DND-41 (cell line): ENCODE measurements around the gene TAF8.

Experiments
- ATAC-seq: fragments of 200-7000 bp; cut with Tn5 transposase; 3 replicates; pipeline ENCODE4 v1.9.1; 2021; ENCODE audit warnings: low read depth; ENCODE audit not compliant: insufficient read depth
- DNase-seq: peaks from one replicate; pipeline ENCODE4 v3.0.0-alpha.2; 2020
- H2AFZ ChIP-seq: 2 replicates; pipeline ENCODE4 v1.6.0; 2012; ENCODE audit warnings: low read depth, low read length
- H3K27ac ChIP-seq: 2 replicates; pipeline ENCODE4 v1.5.1; 2012; ENCODE audit warnings: low read length, inconsistent platforms
- H3K27me3 ChIP-seq: fragments of 200-600 bp; sonication (generic); 2 replicates; pipeline ENCODE4 v1.6.0; 2012; ENCODE audit warnings: low read length, mild to moderate bottlenecking, inconsistent platforms; ENCODE audit not compliant: insufficient read depth, poor library complexity
- H3K36me3 ChIP-seq: 2 replicates; pipeline ENCODE4 v1.5.1; 2012; ENCODE audit warnings: low read length, inconsistent platforms; ENCODE audit not compliant: insufficient read depth
- H3K4me1 ChIP-seq: 2 replicates; pipeline ENCODE4 v1.5.1; 2012; ENCODE audit warnings: mild to moderate bottlenecking, low read length; ENCODE audit not compliant: insufficient read depth
- H3K4me2 ChIP-seq: 2 replicates; pipeline ENCODE4 v1.6.0; 2012; ENCODE audit warnings: mild to moderate bottlenecking, moderate library complexity, low read length, inconsistent platforms; ENCODE audit not compliant: insufficient read depth
- H3K4me3 ChIP-seq, 2 experiments: fragments of 200-600 bp in 1 of 2; shearing (Covaris generic) in 1 of 2; 2 replicates each; pipeline ENCODE4 v1.5.1; 2012 to 2016; ENCODE audit warnings: inconsistent platforms in 2 of 2, low read length in 2 of 2, mild to moderate bottlenecking in 2 of 2, low read depth in 1 of 2, moderate library complexity in 1 of 2
- H3K79me2 ChIP-seq: 2 replicates; pipeline ENCODE4 v1.6.0; 2012; ENCODE audit warnings: low read length, inconsistent platforms; ENCODE audit not compliant: insufficient read depth
- H3K9ac ChIP-seq: 2 replicates; pipeline ENCODE4 v1.6.0; 2012; ENCODE audit warnings: low read depth, mild to moderate bottlenecking, inconsistent platforms, low read length, moderate library complexity
- H3K9me3 ChIP-seq: 2 replicates; pipeline ENCODE4 v1.5.1; 2012; ENCODE audit warnings: low read length, moderate library complexity, mild to moderate bottlenecking, inconsistent platforms; ENCODE audit not compliant: insufficient read depth, severe bottlenecking
- H4K20me1 ChIP-seq: 2 replicates; pipeline ENCODE4 v1.6.0; 2012; ENCODE audit warnings: low read length; ENCODE audit not compliant: insufficient read depth
- CTCF ChIP-seq: IDR thresholded peaks from 2 replicates; pipeline ENCODE4 v1.5.1; 2012; ENCODE audit warnings: borderline replicate concordance, low read length, moderate library complexity, mild to moderate bottlenecking; ENCODE audit not compliant: poor library complexity, severe bottlenecking; ENCODE audit errors: extremely low read depth
- EZH2 ChIP-seq: IDR thresholded peaks from 3 replicates; pipeline ENCODE4 v1.6.1; 2012; ENCODE audit warnings: borderline replicate concordance, low read depth, mild to moderate bottlenecking, moderate library complexity, low read length, inconsistent platforms; ENCODE audit not compliant: severe bottlenecking

TAF8 gene

GRCh38 chr6:42053601-42054000 lies 3.3 kb downstream of the TAF8 start:
- Histone ChIP-seq H3K4me1 (peaks cover 44% of the 10 kb centered on the region), H3K9me3 (no peaks in the 10 kb centered on the region), H3K27ac (no peak overlapping the region), H3K4me2 (no peak overlapping the region), H3K79me2 (peaks cover 38% of the 10 kb centered on the region), H4K20me1 (peaks cover 3% of the 10 kb centered on the region; the same call in 1 of the 2 replicates), H3K9ac (no peak overlapping the region), H3K36me3 (peaks cover 67% of the 10 kb centered on the region), H2AFZ (no peak overlapping the region), H3K27me3 (no peaks in the 10 kb centered on the region), H3K4me3 (no peak overlapping the region)
- no peak for DNase-seq
- ATAC-seq = no peak
- TF ChIP-seq EZH2 (no peak), CTCF (no peak)

- TF ChIP-seq EZH2 (no peak), CTCF (no peak)
- no peak for ATAC-seq
- Histone ChIP-seq H3K79me2 (no peaks in the 10 kb centered on the region; the same call in 1 of the 2 replicates), H3K4me2 (no peak overlapping the region), H3K4me3 (no peak overlapping the region), H3K9me3 (no peaks in the 10 kb centered on the region), H4K20me1 (no peaks in the 10 kb centered on the region), H2AFZ (no peak overlapping the region), H3K4me1 (no peaks in the 10 kb centered on the region), H3K27me3 (no peaks in the 10 kb centered on the region), H3K36me3 (peaks cover 88% of the 10 kb centered on the region), H3K27ac (no peak overlapping the region), H3K9ac (no peak overlapping the region)
- DNase-seq = no peak
Measured at GRCh38 chr6:42059743-42060142, 9.4 kb downstream of the TAF8 start.

- H2AFZ ChIP-seq = no peak overlapping the region
- peaks cover 84% of the 10 kb centered on the region for H3K36me3 ChIP-seq
- DNase-seq = no peak
- ATAC-seq = no peak
- no peak overlapping the region for H3K27ac ChIP-seq
- H3K27me3 ChIP-seq = no peaks in the 10 kb centered on the region
- no peaks in the 10 kb centered on the region; the same call in 1 of the 2 replicates for H3K79me2 ChIP-seq
- no peaks in the 10 kb centered on the region for H4K20me1 ChIP-seq
- no peaks in the 10 kb centered on the region for H3K9me3 ChIP-seq
- no peaks in the 10 kb centered on the region for H3K4me1 ChIP-seq
- TF ChIP-seq EZH2 (no peak), CTCF (no peak)
- no peak overlapping the region for H3K9ac ChIP-seq
- no peak overlapping the region for H3K4me3 ChIP-seq
- H3K4me2 ChIP-seq = no peak overlapping the region
Measured at GRCh38 chr6:42066156-42066675, 15.9 kb downstream of the TAF8 start.

- peaks cover 82% of the 10 kb centered on the region for H3K36me3 ChIP-seq
- ATAC-seq = no peak
Measured at GRCh38 chr6:42068173-42068572, 17.8 kb downstream of the TAF8 start.

More at GRCh38 chr6:42068173-42068572, 17.8 kb downstream of the TAF8 start:
- Histone ChIP-seq H3K4me3 (no peak overlapping the region), H3K4me1 (no peaks in the 10 kb centered on the region), H2AFZ (no peak overlapping the region), H4K20me1 (no peaks in the 10 kb centered on the region), H3K27ac (no peak overlapping the region), H3K4me2 (no peak overlapping the region), H3K79me2 (no peaks in the 10 kb centered on the region; the same call in 1 of the 2 replicates), H3K27me3 (no peaks in the 10 kb centered on the region), H3K9me3 (no peaks in the 10 kb centered on the region), H3K9ac (no peak overlapping the region)
- DNase-seq = no peak
- TF ChIP-seq EZH2 (no peak), CTCF (no peak)
